GM21576 (cell line): ENCODE data around the gene MYOM3.

ENCODE experiments used
- ATAC-seq: cut with Tn5 transposase; IDR thresholded peaks from one replicate; pipeline ENCODE4 v1.9.1; 2021; ENCODE audit warnings: mild to moderate bottlenecking, moderate library complexity; ENCODE audit not compliant: unreplicated experiment

MYOM3 gene

DNA sequence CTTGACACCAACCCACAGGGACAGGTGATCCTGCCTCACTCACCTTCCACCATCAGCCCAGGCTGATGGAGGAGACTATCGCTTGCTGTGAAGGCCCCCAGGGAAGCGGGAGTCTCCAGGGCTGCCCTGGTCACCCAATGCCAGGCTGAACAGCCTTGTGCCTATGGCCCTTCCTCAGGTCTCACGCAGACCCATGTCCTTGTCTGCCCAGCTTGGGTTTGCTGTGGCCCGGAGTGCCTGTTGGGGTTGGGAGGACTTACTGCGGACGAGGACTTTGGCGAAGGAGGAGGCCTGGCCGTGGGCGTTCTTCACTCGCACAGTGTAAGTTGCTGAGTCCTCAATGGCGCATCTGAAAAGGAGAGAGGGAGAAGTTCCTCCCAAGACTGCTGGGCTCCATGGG is 14.3 kb downstream of the MYOM3 start:
- ATAC-seq = no peak

DNA sequence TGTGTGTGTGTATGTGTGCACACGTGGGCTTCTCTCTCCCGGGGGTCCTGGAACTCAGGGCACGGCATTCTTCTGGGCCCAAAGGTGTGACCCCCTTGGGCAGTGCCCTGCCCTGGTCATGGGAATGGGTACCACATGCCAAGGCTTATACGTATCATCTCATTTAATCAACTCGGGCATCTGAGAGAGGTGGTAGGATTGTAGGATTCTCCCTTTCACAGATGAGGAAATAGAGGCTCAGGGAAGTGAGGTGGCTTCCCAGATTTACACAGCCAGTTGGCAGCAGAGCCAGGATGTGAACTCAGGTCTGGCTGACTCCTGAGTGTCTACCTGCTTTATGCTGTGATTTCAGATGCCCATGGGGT is 15.2 kb downstream of the MYOM3 start:
- no peak for ATAC-seq

DNA sequence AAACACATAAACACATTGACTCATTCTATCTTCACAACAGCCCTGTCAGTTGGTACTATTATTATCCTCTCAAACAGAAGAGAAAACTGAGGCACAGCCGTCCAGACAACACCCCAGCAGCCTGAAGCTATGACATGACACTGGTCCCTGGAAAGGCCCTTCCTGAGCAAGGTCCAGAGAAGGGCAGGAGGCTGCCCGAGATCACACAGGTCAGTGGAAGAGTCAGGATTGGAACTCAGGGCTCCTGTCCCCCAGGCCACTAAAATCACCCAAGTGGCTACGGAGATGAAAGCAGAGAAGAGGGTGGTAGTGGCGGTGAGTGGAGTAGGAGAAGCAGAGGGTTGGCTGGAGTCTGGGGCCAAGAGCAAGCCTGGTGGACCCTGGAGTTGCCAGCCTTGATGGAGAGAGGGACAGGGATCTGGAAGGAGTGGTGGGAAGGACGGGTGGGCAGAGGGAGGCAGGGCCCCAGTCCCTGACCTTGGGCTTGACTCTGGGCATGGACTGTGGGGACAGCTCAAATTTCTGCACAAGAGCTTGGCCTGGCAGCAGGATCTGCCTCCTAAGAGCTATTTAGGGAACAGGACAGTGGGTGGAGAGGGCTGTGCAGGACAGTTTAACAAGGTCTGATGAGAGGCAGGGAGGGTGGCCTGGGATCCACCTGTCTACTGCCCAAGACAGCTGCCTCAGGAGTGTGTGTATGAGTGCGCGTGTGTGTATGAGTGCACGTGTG is 15.8 kb downstream of the MYOM3 start:
- ATAC-seq = no peak

DNA sequence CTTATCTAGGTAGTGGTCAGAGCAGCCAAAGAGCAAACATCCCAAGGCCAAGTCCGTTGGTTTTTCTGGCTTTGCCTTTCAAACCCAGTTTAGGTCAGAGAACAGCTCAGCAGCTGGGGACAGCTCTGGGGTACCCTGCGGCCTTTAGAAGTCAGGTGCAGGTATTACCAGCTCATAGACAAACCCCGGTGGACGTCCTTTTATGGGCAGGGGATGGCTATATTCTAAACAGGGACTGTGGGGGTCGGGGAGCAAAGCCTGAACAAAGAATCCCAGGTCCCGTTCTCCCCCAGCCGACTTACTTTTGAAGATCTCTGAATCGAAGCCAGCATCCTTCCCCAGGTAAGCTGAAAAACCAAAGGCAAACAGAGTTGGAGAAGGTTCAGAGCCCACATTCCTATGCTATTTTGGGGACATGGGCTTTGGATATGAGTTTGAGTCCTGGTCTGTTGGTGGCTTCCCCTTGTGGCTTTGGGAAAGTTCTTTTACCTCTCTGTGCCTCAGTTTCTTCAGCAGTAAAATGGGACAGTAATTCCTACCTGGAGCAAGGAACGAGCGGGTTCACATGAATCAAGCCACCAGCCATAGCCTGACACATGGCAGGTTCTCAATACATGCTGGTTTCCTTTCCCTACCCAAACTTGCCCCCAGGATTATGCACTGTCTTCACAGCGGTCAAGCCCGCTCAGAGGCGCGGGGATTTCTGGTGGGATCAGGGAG is 16.6 kb downstream of the MYOM3 start:
- no peak for ATAC-seq

DNA sequence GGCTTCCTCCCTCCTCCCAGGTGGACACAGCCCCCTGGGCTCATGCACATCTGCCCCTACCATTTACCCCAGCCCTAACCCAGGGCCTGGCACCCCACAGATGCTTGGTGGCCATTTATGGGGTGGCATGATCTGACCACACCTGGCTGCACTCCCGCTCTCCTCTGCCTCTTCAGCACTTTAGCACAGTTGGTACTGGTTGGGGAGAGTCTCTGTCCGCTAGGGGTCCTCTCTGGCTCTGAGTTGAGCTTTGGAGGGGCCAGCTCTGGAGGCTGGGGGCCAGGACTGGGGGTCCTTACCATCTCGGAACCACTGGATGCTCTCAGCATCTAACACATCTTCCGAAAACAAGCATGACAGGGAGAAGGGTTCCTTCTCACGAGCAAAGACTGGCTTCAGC is 17.4 kb downstream of the MYOM3 start:
- ATAC-seq = no peak

DNA sequence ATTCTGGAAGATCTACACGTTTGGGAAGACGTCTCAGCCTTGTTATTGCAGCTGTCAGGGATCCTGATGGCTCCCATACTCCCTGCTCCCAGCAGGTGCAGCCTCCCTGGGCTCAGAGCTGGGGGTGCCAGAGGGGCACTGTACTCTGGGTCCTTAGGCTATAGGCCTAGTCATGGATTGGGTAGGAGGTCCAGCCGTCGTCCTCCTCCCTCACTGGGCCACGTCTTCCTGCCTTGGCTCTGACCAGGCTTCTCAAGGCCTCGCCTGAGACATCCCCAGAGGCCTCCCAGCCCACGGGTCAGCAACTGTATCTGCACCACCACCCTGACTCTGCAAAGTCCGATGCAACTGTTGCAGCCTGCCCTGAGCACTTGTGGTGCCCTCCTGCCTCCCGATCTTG is 18.2 kb downstream of the MYOM3 start:
- ATAC-seq = no peak

DNA sequence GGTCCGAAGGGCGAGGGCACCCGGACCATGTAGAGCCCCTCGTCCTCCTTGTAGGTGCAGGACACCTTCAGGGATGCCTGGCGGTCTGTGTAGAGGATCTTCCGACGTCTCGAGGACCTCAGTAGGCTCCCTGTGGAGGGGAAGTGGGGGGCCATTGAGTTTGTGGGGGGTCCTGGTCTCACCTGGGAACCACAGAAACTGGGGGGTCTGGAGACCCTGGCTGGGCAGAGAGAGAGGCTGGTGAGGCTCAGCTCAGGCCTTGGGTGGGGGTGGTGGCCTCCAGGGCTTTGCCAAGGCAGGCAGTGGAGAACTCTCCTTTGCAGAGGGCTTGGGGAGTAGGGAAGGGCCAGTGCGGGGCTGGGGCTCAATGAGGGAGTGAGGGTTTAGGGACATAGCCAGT is 19.0 kb downstream of the MYOM3 start:
- no peak for ATAC-seq

DNA sequence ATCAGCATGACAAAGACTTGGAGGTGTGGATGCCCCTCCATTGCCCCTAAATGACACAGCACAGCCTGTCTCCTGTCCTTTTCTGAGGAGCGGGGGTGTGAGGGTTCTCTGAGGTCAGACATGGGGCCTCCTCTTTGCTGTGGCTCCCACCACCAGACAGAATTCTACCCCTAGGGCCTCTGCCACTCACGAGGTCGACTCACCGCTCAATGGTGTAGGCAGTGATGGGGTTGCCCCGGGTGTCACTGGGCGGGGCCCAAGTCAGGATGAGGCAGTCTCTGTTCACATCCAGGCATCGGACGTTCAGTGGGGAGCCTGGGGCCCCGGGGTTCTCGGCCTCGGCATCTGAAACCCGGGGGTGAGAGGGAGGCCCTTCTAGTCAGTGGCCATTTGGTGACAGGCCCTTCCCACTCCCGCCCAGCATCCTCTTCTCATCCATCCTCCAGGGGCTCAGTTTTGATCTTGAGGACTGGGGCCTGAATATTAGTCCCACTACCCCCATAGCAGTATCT is 19.9 kb downstream of the MYOM3 start:
- ATAC-seq = no peak

DNA sequence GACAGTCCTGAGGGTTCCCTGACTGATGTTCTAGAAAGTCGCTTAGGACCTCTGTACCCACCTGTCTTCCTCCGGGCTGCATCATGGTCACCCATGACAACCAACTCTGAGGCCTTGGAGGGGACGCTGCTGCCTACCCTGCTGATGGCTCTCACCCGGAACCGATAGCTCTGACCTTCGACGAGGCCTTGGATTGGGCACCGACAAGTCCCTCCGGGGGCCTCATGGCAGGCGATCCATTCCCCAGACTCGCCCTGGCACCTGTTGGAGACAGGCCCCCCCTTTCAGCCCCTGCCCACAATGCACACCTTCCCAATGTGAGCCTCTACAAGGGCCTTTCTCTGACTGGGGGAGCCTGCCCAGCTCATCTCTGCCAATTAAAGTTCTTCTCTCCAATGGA is 21.2 kb downstream of the MYOM3 start:
- ATAC-seq = no peak

DNA sequence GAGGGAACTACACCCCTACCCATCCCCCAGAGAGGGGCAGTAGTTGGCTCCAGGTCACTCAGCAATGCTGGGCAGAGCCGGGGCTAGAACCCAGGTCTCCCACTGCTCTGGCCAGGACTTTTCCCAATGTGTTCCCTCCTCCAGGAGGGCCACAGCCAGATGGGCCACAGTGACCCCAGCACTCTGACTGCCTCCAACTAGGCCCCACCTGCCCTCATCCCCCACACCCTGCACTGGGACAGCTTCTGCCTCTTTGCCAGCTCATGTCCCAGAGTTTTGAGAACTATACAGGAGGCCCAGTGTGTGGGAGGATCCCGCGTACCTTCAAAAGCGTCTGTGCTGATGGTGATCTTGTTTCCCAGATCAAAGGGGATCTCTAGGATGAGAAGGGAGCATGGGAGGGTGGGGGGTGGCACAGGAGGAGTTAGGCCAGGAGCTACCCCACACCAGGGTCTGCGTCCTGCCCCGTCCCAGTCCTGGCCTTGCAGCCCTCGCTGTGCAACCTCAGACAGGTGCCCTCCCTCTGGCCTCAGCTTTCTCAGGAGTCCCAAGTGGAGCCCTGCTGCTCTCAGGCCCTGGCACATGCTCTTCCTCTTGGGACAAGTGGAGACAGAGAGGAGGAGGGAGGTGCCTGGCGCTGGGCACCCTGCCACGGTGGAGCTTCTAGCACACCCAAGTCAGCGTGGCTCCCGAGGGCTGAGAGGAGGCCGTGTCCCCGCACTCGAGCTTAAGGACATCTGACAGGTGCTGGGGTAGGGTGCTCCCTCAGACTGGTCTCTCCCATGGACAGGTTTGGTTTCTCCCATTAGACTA is 22.0 kb downstream of the MYOM3 start:
- ATAC-seq = no peak

DNA sequence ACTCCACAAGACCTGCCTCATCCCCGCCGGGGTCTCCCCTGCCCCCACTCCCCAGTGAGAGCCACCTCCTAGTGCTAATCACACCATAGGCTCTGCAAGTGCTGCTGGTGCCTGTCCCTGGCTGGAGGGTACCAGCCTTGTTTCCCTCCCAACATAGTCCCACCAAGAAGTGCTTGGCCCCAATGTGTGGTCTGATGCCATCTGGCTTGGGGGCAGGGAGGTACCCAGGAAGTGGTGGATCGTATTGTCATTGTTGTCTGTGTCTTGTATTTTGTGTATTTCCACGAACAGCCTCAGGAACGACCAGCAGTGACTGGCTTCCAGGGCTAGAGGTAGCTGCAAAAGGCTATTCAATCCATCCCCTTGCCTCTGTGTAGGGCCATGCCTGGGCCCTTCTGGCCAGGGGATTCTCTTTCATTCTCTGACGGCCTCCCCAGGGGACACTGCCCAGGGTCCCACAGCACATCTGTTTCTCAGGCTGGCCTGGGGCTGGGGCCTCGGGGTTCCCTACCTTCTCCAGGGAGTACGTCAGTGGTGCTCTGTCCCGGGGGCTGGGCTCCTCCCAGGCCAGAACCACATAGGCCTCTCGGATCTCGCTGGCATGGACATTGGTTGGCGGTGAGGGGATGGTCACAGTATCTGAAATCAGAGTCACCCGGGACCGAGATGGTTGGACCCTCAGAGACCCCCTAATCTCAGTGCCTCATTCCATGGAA is 22.8 kb downstream of the MYOM3 start:
- ATAC-seq = no peak

DNA sequence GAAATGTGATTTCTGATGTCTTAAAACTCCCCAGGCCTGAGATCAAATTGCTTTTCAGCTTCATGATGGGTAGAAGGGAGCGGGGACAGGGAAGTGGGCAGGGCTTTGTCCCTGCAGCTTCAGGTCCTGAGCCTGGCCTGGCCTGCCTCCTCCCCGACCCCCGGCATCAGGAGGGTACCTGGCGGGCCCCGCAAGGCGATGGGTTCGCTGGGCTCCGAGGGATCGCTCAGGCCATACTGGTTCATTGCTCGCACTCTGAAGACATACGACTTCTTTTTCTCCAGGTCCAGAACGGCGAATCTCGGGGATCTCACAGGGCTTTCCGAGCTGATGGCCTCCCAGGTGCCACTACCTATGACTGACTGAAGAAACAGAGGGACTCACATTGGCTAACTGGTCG is 25.5 kb downstream of the MYOM3 start:
- no peak for ATAC-seq

DNA sequence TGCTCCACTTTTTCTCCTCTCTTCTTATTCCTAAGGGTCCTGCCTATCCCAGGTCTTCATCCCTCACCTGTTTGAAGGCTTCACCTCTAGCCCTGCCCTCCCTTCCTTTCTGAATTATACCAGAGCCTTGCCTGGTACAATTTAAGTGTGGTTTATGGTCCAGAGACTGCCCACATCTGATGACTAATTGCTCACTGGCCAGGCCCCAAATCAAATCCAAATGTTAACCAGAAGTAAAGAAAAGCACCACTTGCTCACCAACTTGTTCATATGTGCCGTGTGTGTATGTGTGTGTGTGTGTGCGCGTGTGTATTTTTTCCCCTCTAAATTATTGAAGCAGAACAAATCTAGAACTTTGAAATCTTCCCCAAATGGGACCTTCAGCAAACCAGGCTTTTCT is 26.4 kb downstream of the MYOM3 start:
- ATAC-seq = no peak

DNA sequence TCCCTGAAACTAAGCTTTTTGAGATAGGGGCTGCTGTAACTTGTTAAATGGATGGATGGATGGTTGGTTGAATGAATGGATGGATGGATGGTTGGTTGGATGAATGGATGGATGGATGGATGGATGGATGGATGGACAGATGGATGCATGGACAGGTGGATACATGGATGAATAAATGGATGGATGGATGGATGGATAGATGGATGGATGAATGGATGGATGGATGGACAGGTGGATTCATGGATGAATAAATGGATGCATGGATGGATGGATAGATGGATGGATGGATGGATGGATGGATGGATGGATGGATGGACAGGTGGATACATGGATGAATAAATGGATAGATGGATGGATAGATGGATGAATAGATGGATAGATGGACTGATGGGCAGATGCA is 26.9 kb downstream of the MYOM3 start:
- no peak for ATAC-seq

DNA sequence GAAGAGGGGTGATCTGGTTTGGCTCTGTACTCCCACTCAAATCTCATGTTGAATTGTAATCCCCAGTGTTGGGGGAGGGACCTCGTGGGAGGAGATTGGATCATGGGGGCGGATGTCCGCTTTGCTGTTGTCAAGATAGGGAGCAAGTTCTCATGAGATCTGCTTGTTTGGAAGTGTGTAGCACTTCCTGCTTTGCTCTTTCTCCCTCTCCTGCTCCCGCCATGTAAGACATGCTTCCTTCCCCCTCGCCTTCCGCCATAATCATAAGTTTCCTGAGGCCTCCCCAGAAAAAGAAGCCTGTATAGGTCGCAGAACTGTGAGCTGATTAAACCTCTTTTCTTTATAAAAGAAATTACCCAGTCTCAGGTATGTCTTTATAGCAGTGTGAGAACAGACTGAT is 27.9 kb downstream of the MYOM3 start:
- ATAC-seq = no peak

DNA sequence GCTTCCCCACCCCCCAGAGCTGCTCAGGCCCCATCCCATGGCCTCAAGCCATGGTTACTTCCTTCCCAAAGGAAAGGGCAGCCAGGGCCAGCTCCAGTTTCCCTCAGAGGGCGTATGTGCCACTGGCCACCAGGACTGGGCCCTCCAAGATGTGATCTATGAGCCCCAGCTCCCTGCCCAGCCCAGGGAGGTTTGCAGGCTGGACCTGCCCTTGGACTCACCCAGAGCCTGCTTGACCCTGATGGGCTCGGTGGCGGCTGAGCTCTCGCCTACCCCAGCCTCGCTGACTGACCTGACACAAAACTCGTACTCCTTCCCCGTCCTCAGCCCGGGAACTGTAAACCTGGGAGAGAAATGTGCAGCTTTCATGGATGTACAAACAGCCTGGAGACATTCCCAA is 29.6 kb downstream of the MYOM3 start:
- ATAC-seq = no peak

DNA sequence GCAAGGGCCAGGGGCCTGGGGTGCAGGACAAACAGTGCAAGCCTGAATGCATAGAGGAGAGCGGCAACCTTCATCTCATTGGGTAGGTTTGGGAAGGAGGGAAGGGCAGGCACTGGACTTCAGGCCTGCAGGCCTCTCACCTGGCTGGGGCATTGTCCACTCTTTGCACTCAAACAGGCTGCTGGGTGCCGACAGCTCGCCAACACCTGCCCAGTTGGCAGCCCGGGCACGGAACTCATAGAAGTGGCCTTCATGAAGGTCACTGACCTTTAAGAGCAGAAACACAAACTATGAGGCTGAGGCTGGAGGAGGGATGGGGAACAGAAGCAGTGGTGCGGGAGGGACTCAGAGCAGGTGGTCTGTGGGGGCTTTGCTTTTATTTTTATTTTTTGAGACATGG is 30.7 kb downstream of the MYOM3 start:
- no peak for ATAC-seq

DNA sequence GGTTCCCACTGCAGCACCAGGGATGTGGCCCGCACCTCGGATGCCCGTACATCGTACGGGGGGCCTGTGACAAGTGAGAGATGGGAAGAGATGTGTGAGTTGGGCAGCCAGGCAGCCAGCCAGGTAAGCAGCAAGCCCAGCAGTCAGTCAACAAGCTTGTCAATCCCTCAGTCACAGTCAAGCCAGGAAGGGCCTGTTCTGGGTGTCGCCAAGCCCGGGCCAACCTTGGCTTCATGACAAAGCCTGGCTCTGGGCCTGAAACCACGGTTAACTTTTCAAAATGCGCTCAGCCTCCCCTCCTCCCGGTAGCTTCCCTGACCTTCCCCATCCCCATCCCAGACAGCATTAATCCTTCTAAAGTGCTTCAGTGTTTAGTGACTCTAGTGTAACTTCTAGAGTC is 31.8 kb downstream of the MYOM3 start:
- no peak for ATAC-seq

DNA sequence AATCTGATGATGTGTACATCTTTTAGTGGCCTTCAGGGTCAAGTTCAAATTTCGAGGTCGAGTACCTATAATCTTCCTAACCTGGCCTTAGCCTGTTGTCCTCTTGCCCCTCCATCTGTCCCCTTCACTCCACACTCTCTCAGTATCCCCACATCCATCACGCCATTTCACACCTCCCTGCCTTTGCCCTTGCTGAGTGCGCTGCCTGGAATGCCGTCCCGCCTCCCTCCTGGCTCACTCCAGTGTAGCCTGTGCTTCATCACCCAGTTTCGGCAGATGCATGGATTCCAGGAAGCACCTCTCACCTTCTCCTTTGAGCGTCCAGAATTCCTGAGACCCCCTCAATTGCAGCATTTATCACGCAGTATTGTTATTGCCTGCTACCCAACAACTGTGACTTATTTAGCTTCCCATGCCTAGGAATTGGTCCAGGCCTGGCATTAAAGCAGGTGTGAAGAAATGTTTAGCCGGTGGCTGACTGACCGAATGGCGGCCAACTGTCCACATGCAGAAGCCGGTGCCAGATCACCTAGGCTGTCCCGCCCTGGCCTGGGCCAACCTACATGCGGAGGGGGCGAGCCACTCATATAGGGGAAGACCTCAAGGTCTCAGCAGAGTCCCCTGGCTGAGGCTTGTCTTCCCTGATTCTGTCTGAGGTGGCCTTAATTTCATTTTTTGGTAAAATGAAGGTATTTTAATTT is 34.5 kb downstream of the MYOM3 start:
- no peak for ATAC-seq

DNA sequence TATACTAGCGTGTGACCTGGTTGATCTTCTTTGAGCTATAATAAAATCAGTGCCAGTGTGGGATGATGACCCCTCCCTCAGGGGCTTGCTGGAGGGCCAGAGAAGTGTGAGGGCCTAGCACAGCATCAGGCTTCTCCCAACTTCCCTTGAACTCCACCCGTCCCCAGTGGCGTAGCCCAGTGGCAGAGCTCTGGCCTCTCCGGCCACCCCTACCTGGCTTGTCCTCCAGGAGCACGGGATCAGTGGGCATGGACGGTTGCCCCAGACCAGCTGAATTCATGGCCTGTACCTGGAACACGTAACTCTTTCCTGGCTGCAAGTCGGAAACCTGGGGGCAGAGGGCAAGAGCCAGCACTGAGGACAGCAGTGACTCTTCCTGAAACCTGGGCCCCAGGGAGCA is 36.0 kb downstream of the MYOM3 start:
- no peak for ATAC-seq

DNA sequence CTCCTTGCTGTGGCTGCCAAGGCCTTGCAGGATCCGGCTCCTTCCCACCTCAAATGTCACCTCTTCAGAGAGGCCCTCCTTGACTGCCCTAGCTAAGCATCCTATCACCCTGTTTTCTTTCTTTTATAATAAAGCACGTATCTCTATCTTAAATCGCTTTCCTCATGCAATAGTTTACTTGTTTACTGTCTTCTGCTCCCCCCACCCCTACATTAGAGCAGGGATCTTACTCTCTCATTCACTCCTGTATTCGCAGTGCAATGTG is 36.4 kb downstream of the MYOM3 start:
- no peak for ATAC-seq
